Neuronal stem cell (in vitro differentiated cells): ENCODE results near the gene C1QB.

Source experiments
- DNase-seq: peaks from one replicate; pipeline ENCODE4 v3.0.0-alpha.2; 2013; ENCODE audit warnings: low spot score
- H2AFZ ChIP-seq: one replicate; pipeline ENCODE4 v1.6.1; 2013; ENCODE audit warnings: mild to moderate bottlenecking, low read length, inconsistent platforms
- H2AK5ac ChIP-seq: 2 replicates; pipeline ENCODE4 v1.6.1; 2013; ENCODE audit warnings: low read depth, mild to moderate bottlenecking, inconsistent platforms, low read length, moderate library complexity, mixed read lengths
- H2BK120ac ChIP-seq: 2 replicates; pipeline ENCODE4 v1.6.1; 2013; ENCODE audit warnings: low read depth, mild to moderate bottlenecking, inconsistent platforms, low read length, moderate library complexity, mixed read lengths
- H2BK12ac ChIP-seq: one replicate; pipeline ENCODE4 v1.6.1; 2013; ENCODE audit warnings: low read length, inconsistent platforms
- H2BK15ac ChIP-seq: 2 replicates; pipeline ENCODE4 v1.6.1; 2013; ENCODE audit warnings: mild to moderate bottlenecking, low read length, inconsistent platforms, mixed read lengths
- H2BK5ac ChIP-seq: one replicate; pipeline ENCODE4 v1.6.1; 2013; ENCODE audit warnings: inconsistent platforms, mild to moderate bottlenecking, low read length, moderate library complexity
- H3K14ac ChIP-seq: one replicate; pipeline ENCODE4 v1.6.1; 2013; ENCODE audit warnings: low read length, inconsistent platforms
- H3K18ac ChIP-seq: 2 replicates; pipeline ENCODE4 v1.6.1; 2013; ENCODE audit warnings: low read length, inconsistent platforms
- H3K23ac ChIP-seq: 2 replicates; pipeline ENCODE4 v1.6.1; 2013; ENCODE audit warnings: low read depth, mild to moderate bottlenecking, mixed read lengths, low read length, inconsistent platforms; ENCODE audit not compliant: poor library complexity
- H3K27ac ChIP-seq: replicated peaks from 3 replicates; pipeline ENCODE4 v1.5.1; 2013; ENCODE audit warnings: low read length, inconsistent platforms
- H3K27me3 ChIP-seq, 3 experiments: 2 replicates each; pipeline ENCODE4 v1.6.1; 2013; ENCODE audit warnings: low read length in 3 of 3, mild to moderate bottlenecking in 2 of 3, inconsistent platforms in 1 of 3, low read depth in 1 of 3, mixed read lengths in 1 of 3, moderate library complexity in 1 of 3; ENCODE audit not compliant: control insufficient read depth in 3 of 3, insufficient read depth in 3 of 3
- H3K36me3 ChIP-seq, 2 donors: replicated peaks in 1 of 2; 2 replicates each; pipeline ENCODE4 v1.6.1; 2013; ENCODE audit warnings: low read length in 2 of 2; ENCODE audit not compliant: control insufficient read depth in 2 of 2, insufficient read depth in 2 of 2
- H3K4ac ChIP-seq: 2 replicates; pipeline ENCODE4 v1.6.1; 2013; ENCODE audit warnings: inconsistent platforms, mild to moderate bottlenecking, low read length, moderate library complexity
- H3K4me1 ChIP-seq, 2 donors: 1 replicate in 1 of 2; 2 replicates in 1 of 2; pipeline ENCODE4 v1.6.1; 2013; ENCODE audit warnings: low read length in 2 of 2, low read depth in 1 of 2; ENCODE audit not compliant: control insufficient read depth in 2 of 2, insufficient read depth in 1 of 2
- H3K4me2 ChIP-seq: one replicate; pipeline ENCODE4 v1.6.1; 2013; ENCODE audit warnings: mild to moderate bottlenecking, low read length, inconsistent platforms; ENCODE audit not compliant: insufficient read depth, poor library complexity, severe bottlenecking
- H3K4me3 ChIP-seq, 2 donors: 2 replicates each; pipeline ENCODE4 v1.5.1; 2013; ENCODE audit warnings: low read length in 2 of 2, mild to moderate bottlenecking in 2 of 2, inconsistent platforms in 1 of 2, moderate library complexity in 1 of 2
- H3K79me1 ChIP-seq: one replicate; pipeline ENCODE4 v1.6.1; 2013; ENCODE audit warnings: low read depth, mild to moderate bottlenecking, inconsistent platforms, low read length, moderate library complexity
- H3K9ac ChIP-seq: one replicate; pipeline ENCODE4 v1.6.1; 2013; ENCODE audit warnings: mild to moderate bottlenecking, low read depth, low read length, inconsistent platforms; ENCODE audit not compliant: poor library complexity
- H3K9me3 ChIP-seq, 2 donors: replicated peaks in 1 of 2; 2 replicates each; pipeline versions ENCODE3 to v1.6.1; 2013; ENCODE audit warnings: low read length in 2 of 2, mild to moderate bottlenecking in 2 of 2, inconsistent platforms in 1 of 2, low read depth in 1 of 2, mixed read lengths in 1 of 2, moderate library complexity in 1 of 2; ENCODE audit not compliant: control insufficient read depth in 2 of 2, insufficient read depth in 1 of 2
- H4K8ac ChIP-seq: one replicate; pipeline ENCODE4 v1.6.1; 2013; ENCODE audit warnings: low read depth, mild to moderate bottlenecking, inconsistent platforms, low read length, moderate library complexity
- H4K91ac ChIP-seq: one replicate; pipeline ENCODE4 v1.6.1; 2013; ENCODE audit warnings: low read length, low read depth, mild to moderate bottlenecking, inconsistent platforms; ENCODE audit not compliant: poor library complexity
- WGBS, 2 donors: extraction: QIAGEN DNeasy Blood & Tissue Kit; methylation state at CpG; one replicate each; pipeline ENCODE4 v1.1.7; 2013; ENCODE audit warnings: missing lambda C conversion rate in 2 of 2, mixed read lengths in 1 of 2; ENCODE audit not compliant: insufficient read length in 2 of 2, insufficient replicate concordance in 1 of 2; ENCODE audit errors: extremely low coverage in 2 of 2; 5-methylcytosine and 5-hydroxymethylcytosine counted together

Gene C1QB

DNA sequence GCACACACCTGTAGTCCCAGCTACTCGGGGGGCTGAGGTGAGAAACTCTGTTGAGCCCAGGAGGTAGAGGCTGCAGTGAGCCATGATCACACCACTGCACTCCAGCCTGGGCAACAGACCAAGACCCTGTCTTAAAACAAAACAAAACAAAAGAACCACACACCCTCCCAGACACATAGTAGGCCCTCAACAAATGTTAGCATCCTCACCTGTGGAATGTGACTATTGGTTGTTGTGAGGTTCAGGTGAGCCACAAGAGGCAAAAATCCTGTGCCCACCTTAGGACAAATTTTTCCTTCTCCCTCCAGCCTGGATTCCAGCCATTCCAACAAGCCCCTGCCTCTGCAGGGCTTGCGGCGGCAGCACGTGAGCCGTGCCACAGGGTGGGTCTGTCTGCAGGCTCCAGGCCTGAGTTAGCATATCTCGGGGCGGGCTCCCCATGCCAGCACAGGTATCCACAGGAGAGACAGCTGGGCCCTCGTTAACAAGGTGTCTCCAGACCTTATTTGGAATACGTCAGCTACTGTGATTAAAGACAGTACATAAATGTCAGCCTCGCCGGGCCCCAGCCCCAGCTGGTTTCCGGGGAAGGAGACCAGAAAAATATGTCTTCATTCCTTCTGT is 17.4 kb downstream of the C1QB start:
- no CpG with 5 or more reads among the region's 12 CpGs for WGBS, 2 donors
- no peak overlapping the region for H2BK5ac ChIP-seq
- H3K4me1 ChIP-seq, result peaks cover 10 to 23% of the 10 kb centered on the region in 2 donors
- H2AK5ac ChIP-seq, result no peak overlapping the region
- no peak overlapping the region for H3K9ac ChIP-seq
- no peak overlapping the region for H3K14ac ChIP-seq
- H3K27ac ChIP-seq, result no peak overlapping the region
- H3K4me2 ChIP-seq, result no peak overlapping the region
- H2AFZ ChIP-seq, result peak overlapping the region; percentile 54
- no peak overlapping the region for H2BK120ac ChIP-seq
- no peak overlapping the region for H4K8ac ChIP-seq
- no peak overlapping the region for H2BK12ac ChIP-seq
- H3K36me3 ChIP-seq, result no peaks in the 10 kb centered on the region
- no peak overlapping the region for H4K91ac ChIP-seq
- no peak overlapping the region for H3K23ac ChIP-seq
- H3K79me1 ChIP-seq, result no peaks in the 10 kb centered on the region
- H3K4ac ChIP-seq, result no peak overlapping the region
- H3K4me3 ChIP-seq, result no peak overlapping the region
- no peaks in the 10 kb centered on the region for H3K9me3 ChIP-seq
- H3K18ac ChIP-seq, result no peak overlapping the region
- peaks cover 0 to 29% (median 0%) of the 10 kb centered on the region in 3 experiments for H3K27me3 ChIP-seq
- no peak for DNase-seq
- no peak overlapping the region for H2BK15ac ChIP-seq

DNA sequence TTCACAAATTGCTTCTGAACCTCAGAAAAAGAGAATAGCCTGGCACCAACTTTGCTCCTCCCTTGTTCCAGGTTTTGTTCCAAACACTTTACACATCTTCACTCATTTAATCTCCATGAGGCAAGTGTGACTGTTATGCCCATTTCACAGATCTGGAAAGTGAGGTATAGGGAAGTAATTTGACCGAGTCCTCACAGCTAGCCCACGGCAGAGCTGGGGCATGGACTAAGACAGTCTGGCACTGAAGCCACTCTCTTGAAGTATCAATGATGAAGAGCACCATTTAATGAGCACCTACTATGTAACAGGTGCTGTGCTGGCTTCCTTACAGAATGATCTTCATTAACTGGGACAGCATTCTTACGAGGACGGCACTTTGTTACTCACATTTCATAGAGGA is 19.0 kb downstream of the C1QB start:
- H2BK15ac ChIP-seq, result no peak overlapping the region
- H2BK5ac ChIP-seq, result no peak overlapping the region
- no peak overlapping the region for H3K9ac ChIP-seq
- H3K18ac ChIP-seq, result no peak overlapping the region
- H4K8ac ChIP-seq, result no peak overlapping the region
- H4K91ac ChIP-seq, result no peak overlapping the region
- peaks cover 0 to 22% (median 0%) of the 10 kb centered on the region in 3 experiments for H3K27me3 ChIP-seq
- no peak overlapping the region for H3K27ac ChIP-seq
- no CpG with 5 or more reads among the region's 4 CpGs for WGBS, 2 donors
- no peak overlapping the region for H2AFZ ChIP-seq
- no peak for DNase-seq
- no peak overlapping the region for H3K4me2 ChIP-seq
- no peaks in the 10 kb centered on the region for H3K9me3 ChIP-seq
- H3K4me1 ChIP-seq, result peaks cover 13 to 22% of the 10 kb centered on the region in 2 donors
- H2AK5ac ChIP-seq, result no peak overlapping the region
- no peak overlapping the region for H2BK12ac ChIP-seq
- no peak overlapping the region for H2BK120ac ChIP-seq
- no peak overlapping the region for H3K14ac ChIP-seq
- H3K79me1 ChIP-seq, result no peaks in the 10 kb centered on the region
- H3K4ac ChIP-seq, result no peak overlapping the region
- no peak overlapping the region for H3K4me3 ChIP-seq
- H3K23ac ChIP-seq, result no peak overlapping the region
- H3K36me3 ChIP-seq, result no peaks in the 10 kb centered on the region

DNA sequence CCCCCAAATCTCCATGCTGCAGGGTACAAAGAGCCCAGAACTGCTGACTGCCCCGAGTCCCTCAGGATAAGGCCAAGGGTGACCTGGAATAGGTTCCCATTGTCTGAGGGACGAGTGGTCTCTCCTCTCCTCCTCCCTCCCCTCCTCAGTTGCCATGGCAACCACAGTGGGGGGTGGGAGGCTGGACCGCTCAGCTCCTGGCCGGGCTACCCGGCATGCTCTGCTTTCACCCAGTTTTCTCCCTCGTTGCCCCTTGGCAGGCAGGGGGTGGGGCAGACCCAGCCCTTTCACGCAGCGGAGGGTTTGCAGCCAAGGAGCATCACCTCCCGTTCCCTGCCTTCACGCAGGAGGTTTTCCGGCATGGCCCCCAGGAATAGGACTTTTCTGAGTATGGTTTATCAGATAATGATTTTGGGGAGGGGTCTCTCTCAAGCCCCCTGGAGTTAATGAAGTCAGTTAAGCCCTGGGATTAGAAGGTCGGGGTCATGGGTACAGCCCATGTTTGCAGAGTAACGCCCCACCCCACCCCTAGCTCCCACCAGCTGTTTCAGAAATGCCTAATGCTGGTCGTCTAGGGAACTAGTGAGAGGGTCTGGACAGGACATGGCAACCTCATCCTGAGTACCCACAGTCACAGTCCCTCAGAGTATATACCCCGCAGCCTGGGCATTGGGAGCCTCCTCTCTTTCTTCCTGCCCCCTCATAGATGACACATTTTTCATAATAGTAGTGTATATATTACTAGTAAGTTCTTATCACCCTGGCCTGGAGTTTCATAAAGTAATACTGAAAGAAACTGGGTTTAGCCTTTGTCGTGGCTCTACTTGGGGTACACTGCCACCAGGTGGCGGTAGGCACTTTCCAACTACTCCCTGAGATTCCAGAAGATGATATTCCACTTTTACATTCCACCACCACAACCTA is 20.7 kb downstream of the C1QB start:
- no peak overlapping the region for H3K9ac ChIP-seq
- no peak overlapping the region for H2BK5ac ChIP-seq
- H2BK15ac ChIP-seq, result no peak overlapping the region
- no peak overlapping the region for H2BK12ac ChIP-seq
- no CpG with 5 or more reads among the region's 17 CpGs for WGBS, 2 donors
- H2BK120ac ChIP-seq, result no peak overlapping the region
- H3K4me1 ChIP-seq, result peaks cover 25 to 30% of the 10 kb centered on the region in 2 donors
- H3K79me1 ChIP-seq, result peaks cover 4% of the 10 kb centered on the region
- DNase-seq, result peak; percentile 88
- H3K27me3 ChIP-seq, result peaks cover 0 to 8% (median 0%) of the 10 kb centered on the region in 3 experiments
- peaks cover 0 to 5% of the 10 kb centered on the region in 2 donors for H3K9me3 ChIP-seq
- no peak overlapping the region for H4K91ac ChIP-seq
- peak overlapping the region; percentile 79 for H2AFZ ChIP-seq
- H3K27ac ChIP-seq, result peak overlapping the region; percentile 42
- H2AK5ac ChIP-seq, result no peak overlapping the region
- H3K4me2 ChIP-seq, result peak overlapping the region; percentile 61
- H3K4me3 ChIP-seq, result peak overlapping the region in 1 of 2 donors; percentile 26
- H3K18ac ChIP-seq, result peak overlapping the region; percentile 6
- no peak overlapping the region for H4K8ac ChIP-seq
- no peak overlapping the region for H3K4ac ChIP-seq
- no peak overlapping the region for H3K14ac ChIP-seq
- no peak overlapping the region for H3K23ac ChIP-seq
- no peaks in the 10 kb centered on the region for H3K36me3 ChIP-seq

DNA sequence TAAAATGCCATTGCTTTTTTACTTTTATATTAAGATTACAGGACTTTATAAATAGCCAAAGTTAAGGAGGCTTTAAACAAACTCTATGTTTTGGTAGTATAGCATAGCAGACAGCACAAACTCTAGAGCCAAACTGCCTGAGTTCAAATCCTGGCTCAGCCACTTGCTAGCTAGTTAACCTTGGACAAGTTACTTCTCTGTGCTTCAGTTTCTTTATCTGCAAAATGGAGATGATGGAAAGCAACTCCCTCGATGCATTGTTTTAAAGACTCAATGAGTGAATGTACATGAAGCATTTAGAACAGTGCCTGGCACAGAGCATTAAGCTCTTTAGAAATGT is 21.3 kb downstream of the C1QB start:
- Histone ChIP-seq H3K4me1 (peaks cover 27 to 30% of the 10 kb centered on the region in 2 donors), H3K9me3 (peaks cover 0 to 8% of the 10 kb centered on the region in 2 donors), H3K79me1 (peaks cover 6% of the 10 kb centered on the region), H3K4ac (no peak overlapping the region), H3K27ac (no peak overlapping the region), H2AK5ac (no peak overlapping the region), H4K8ac (no peak overlapping the region), H2BK5ac (no peak overlapping the region), H3K36me3 (no peaks in the 10 kb centered on the region), H3K23ac (no peak overlapping the region), H4K91ac (no peak overlapping the region), H3K14ac (no peak overlapping the region), H3K27me3 (peaks cover 0 to 8% (median 0%) of the 10 kb centered on the region in 3 experiments), H3K9ac (no peak overlapping the region), H2AFZ (no peak overlapping the region), H3K4me3 (no peak overlapping the region), H3K18ac (no peak overlapping the region), H2BK15ac (no peak overlapping the region), H2BK12ac (no peak overlapping the region), H3K4me2 (no peak overlapping the region), H2BK120ac (no peak overlapping the region)
- WGBS, 2 donors, result no CpG with 5 or more reads among the region's 1 CpG
- DNase-seq, result no peak
